Vagina (tissue), 2 donors: Measurements from ENCODE around the gene HEATR5A.

Experiments used
- CTCF ChIP-seq, 3 experiments: fragments of 450-650 bp in 2 of 3; fragments of 200-600 bp in 1 of 3; sonication (generic) in 1 of 3; IDR thresholded peaks; one replicate each; pipeline ENCODE4 v1.5.1; 2017 to 2019; ENCODE audit warnings: antibody characterized with exemption in 3 of 3, mild to moderate bottlenecking in 2 of 3, moderate library complexity in 2 of 3
- POLR2A ChIP-seq, 2 donors: fragments of 450-650 bp; IDR thresholded peaks; one replicate each; pipeline ENCODE4 v1.6.1; 2017; ENCODE audit warnings: antibody characterized with exemption in 2 of 2, mild to moderate bottlenecking in 2 of 2, moderate library complexity in 2 of 2

GRCh38 chr14:31414190-31414833 lies 6.0 kb downstream of the HEATR5A start:
- TF ChIP-seq CTCF (IDR thresholded peaks at IDR 0.05) (no peak), POLR2A (IDR thresholded peaks at IDR 0.05) (no peak)
